GM19193 (cell line): ENCODE measurements around the gene ZNF407.

Experiments
- POLR2A ChIP-seq: IDR thresholded peaks from 4 replicates; pipeline ENCODE4 v1.6.1; 2011; ENCODE audit not compliant: insufficient read depth, insufficient read length; ENCODE audit errors: extremely low read depth

Gene ZNF407

GRCh38 chr18:74950479-74950878 lies 352.8 kb downstream of the ZNF407 start:
- TF ChIP-seq POLR2A: no peak

DNA sequence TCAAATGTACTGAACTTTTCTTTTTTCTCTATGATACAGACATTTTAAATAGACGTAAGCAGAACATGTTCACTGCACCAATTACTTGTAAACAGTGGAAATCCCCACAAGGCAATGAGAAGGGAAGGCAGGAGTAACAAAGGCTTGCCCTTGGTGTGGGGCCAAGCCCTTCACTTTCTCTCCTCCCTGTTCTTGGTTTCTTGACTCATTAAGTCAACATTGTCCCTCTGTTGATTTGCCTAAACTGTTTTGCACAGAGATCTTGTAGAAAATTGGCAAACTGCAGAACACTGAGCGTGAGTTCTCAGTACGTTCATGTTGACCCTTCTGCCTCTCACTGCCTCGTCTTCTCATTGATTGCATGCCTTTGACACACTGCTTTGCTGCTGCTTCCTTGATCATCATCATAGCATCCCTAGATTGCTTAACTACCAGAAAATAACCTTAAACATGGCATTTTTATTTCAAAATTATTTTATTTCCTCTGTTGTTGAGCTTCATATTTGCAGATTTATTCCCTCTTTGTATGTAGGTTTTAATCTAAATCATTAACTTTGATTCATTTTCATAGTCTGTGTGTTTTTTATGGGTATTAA lies 353.6 kb downstream of the ZNF407 start:
- TF ChIP-seq POLR2A: no peak

GRCh38 chr18:74957588-74958224 lies 360.0 kb downstream of the ZNF407 start:
- no peak for TF ChIP-seq POLR2A

DNA sequence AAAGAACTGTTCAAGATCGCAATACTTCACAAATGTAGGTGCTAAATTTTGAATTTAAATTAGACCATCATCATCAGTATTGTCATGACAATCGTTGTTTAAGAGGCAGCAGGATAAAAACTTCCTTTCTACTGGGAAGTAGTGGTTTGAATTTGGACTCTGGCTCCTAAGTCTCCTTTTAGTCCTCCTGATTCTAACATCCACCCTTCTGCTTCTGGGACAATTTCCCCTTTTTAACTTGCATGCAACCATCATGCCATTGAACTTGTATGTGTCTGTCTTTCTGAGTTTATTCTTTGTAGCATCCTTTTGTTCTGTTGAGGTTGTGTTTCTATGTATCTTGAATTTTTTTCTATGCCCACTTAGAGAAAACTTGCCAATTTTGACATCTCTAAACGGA lies 361.5 kb downstream of the ZNF407 start:
- TF ChIP-seq POLR2A: no peak

DNA sequence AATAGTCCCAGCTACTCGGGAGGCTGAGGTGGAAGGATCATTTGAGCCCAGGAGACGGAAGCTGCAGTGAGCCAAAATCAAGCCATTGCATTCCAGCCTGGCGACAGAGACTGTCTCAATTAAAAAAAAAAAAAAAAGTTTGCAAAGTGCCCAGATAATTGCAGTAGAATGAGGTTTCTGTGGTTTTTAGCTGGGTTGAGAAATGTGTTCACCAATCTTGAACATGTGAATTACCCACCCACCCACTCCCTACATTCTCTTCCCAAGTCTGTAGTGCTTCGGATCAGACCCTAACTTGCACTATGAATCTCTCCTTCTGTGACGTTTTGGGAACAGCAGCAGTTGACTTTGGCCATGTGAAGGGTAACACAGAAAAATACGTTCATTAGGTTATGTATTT lies 363.9 kb downstream of the ZNF407 start:
- TF ChIP-seq POLR2A: no peak

DNA sequence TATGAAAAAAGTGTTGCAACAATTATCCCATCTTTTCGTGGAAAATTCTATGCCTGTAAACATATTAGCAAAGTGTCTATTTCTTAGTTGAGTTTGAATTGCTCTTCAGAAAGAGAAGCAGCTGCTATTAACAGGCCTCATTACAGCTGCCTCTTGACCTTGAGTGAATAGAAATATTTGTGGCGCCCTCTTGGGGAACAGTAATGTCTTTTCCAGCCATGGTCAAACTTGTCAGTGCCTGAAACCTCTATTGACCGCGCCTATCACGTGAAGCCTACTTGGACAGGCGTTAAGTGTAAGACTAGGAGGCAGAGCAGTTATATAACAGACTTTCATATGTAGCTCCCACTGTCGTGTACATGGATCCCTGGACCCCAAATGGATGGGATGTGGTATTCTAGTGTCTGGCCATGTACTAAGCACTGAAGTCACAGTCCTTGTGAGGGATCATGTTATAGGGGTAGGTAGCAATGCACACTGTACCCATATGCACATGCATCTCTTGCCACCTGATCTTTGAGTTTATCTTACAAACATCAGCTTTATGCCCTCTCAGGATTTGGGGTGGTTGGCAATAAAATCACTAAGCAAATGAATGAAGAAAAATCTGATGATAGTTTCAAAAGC lies 366.3 kb downstream of the ZNF407 start:
- TF ChIP-seq POLR2A: no peak

GRCh38 chr18:74965682-74966081 lies 368.0 kb downstream of the ZNF407 start:
- TF ChIP-seq POLR2A: no peak

DNA sequence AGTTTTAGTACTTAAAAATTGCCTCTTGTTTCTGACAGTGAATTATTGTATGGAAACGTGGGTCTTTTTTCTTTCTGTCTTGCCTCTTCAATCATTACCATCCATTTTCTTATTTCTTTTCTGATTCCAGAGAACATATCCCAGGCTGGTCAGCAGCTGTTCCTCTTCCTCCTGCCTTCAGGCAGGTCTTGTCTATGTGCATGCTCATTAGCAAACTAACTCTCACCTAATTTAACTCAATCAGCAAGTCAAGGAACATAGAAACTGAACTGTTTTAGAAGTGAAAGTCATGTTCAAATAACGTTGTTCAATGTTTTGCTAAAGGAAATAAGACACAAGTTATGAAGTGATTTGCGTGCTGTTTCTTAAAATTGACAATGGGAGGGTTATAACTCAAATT lies 369.8 kb downstream of the ZNF407 start:
- no peak for TF ChIP-seq POLR2A

DNA sequence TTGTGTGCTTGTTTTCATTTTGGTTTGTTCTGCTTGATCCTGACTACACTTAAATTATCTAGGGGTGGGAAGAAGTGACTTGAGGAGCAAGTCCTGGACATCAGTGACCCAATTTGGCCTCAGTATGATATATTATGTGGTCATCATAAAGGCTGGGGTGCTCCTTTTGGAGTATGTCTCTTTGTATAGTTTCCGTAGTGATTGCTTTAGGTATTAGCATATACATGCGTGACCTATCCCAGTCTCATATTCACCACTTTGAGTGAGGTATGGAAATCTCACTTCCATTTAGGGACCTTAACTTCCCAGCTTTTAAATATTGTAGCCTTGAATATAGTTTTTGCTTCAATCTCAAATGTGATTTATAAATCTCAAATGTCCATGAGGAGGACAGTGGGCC lies 370.3 kb downstream of the ZNF407 start:
- TF ChIP-seq POLR2A: no peak

DNA sequence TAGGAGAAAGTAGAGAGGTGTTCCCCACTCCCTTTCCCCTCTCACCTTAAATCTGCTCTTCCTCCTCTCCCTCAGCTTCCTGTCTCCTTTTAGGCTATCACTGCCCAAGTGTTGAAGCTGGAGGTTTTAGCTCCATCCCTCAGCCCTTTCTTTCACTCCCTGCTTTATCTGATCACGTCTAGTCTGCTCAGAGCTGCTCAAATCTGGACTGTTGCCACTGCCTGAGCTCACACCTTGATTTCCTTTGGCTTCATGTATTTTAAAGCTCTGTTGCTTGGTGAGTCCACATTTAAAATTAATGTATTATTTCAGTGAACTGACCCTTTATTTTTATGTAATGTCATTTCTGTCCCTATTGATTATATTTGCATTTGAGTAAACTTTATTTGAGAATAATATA lies 374.7 kb downstream of the ZNF407 start:
- no peak for TF ChIP-seq POLR2A

DNA sequence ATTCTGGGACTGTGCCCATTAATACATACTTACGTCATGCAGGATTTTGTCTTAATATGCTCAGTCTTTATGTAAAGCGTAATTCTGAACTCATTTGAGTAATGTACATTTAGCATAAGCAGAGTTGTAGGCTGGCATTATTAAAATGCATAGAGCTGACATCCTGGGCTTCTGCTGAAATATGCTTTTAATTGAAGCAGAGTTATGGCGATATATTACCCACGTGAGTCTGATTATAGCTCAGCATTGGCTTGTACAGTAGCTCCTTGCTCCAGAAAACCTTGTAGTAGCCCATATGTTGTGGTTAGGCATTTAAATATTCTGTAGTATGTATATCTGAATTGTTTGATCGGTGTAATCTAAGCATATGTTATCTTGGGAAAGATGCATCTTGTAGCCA lies 377.3 kb downstream of the ZNF407 start:
- TF ChIP-seq POLR2A: no peak

- no peak for TF ChIP-seq POLR2A
These were observed 378.8 kb downstream of the ZNF407 start for GRCh38 chr18:74976331-74976909.

- no peak for TF ChIP-seq POLR2A
These were observed 379.4 kb downstream of the ZNF407 start for GRCh38 chr18:74977041-74977440.

- TF ChIP-seq POLR2A: no peak
These were observed 383.0 kb downstream of the ZNF407 start for GRCh38 chr18:74980669-74981068.

DNA sequence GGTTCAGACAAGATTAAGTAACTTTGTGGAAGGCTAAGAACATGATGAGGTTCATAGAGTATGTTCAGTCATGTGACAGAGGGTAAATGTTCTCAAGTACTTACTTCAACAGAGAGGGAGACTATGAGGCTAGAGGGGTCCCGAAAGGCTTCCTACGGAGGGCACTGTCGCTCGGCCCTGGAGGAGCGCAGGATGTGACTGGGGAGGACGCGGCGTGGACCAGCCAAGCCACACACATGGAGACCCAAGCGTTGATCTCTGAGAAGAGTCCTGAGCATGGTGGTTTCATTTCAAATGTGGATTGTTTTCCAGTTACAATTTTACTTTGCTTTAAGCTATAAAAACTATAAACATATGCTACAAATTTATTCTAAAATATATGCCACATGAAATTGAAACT lies 383.8 kb downstream of the ZNF407 start:
- TF ChIP-seq POLR2A: no peak
